GM12874 (cell line): Measurements from ENCODE around the gene UNCX.

Experiments used
- CTCF ChIP-seq: IDR thresholded peaks from 2 replicates; pipeline ENCODE4 v1.5.1; 2011; ENCODE audit warnings: low read depth, mild to moderate bottlenecking, control low read depth, low read length, moderate library complexity; ENCODE audit not compliant: insufficient read depth

The UNCX gene

DNA sequence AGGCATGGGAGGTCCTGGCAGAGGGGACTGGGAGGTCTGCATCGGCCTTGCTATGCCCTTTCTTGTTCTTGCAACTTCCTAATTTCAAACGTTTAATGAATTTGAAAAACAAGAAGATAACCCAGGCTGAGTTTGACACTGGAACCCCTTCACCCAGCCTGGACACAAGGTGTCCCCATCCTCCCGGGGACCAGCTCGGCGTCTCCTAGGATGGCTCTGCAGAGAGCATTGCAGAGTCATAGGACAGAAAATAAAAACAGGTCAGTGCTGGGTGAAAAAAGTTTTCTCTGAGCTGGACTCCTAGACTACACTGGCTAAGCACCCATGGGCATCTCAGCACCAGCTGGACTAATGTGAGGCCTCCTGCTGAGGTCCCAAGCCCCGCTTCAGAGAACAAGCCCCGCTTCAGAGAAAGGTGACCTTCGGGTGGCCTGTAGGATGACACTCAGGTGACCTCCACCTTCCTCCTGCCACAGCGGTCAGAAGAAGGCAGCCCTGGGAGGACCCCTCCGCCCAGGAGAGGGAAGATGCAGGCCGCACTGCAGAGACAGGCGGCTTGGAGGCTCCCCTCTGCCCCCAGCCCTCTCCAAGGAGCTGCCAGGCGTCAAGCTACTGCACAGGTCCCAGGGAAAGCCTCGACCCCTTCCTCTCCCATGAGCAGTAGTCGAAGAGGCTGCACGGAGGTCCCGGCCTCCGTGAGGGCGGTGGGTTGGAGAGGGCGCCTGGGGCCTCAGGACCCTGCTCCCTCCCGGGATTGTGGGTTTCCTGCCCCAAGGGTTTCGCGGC, 9.3 kb upstream of the UNCX start:
- no peak for TF ChIP-seq CTCF

DNA sequence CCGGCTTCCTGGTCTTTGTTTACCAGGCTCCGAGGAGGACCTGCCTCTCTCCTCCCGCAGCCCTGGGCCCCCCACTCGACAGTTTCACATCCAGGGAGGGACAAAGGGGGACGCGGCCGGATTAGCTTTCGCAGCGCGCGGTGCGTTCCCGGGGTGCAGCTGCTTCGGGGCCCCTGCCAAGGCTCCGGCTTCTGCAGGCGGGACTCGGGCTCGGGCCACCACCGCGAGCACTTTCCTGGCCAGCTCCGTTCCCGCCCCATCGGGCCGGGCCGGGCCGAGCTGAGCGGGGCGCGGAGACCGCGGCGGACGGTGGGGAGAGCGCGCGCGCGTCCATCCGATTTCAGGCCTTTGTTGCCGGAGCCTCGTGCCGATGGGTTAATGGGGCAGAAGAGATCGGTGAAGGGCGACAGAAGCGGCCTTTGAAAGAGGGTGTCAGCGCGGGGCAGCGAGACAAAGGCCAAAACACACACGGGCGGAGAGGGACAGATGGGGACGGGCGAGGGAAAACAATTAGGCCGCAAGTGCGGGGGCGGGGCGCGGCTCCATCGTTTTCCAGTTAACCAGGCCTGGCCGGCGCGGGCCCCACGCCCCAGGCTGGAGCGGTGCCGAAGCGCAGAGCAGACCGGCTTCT, 8.5 kb upstream of the UNCX start:
- TF ChIP-seq CTCF: no peak

- TF ChIP-seq CTCF: no peak
These were observed 7.6 kb upstream of the UNCX start for GRCh38 chr7:1225030-1225429.

GRCh38 chr7:1225441-1226185, 7.1 kb upstream of the UNCX start:
- peak; percentile 77 for TF ChIP-seq CTCF

DNA sequence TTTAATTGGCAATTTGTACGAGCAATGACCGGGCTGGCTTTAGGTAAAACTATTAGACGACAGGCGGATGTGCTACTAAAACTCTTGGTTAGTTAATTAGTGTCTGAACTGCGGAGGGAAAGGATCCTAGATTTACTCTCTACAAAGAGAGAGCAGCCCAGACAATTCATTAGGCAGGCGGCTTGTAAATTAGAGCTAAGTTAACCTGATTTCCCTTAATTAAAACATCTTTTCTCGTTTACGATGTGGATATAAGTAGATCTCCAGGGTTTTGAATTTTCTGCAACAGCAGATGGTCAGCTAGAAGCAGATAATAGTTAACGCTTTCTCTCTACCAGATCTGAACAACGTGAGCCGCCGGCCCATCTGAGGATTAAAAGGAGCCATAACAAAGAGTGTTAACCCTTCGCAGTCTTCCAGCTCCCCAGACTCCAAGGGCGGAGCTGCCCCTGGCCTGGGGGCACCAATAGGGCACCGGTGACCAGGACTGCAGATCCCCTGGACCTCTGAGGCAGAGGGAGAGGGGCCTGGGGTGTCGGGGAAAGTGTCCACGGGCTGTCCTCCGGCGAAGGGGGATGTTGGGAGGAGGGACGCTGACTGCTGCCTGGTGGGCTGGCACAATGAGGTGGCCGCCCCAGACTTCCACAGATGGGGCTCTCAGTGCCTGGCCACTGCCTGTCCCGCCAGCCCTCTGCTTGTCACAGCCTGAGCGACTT, 6.3 kb upstream of the UNCX start:
- no peak for TF ChIP-seq CTCF

GRCh38 chr7:1227071-1227804, 5.4 kb upstream of the UNCX start:
- no peak for TF ChIP-seq CTCF
